Effector CD4-positive, alpha-beta T cell (primary cell): ENCODE results near the gene DMD. TPM values are rescaled to one million over a fixed set of nuclear protein-coding genes. Genes with fewer than 3 reads are reported as not detected.
"Not testable (repeated sequence)": the region's sequence is repeated elsewhere in the genome, so short reads cannot be mapped to it uniquely, and the experiment has no call there.

Experiments used
- DNase-seq: peaks from one replicate; pipeline ENCODE4 v3.0.0-alpha.2; 2020
- total RNA-seq: gene quantifications from one replicate; lab custom pipeline; 2026; lab: John Stamatoyannopoulos, UW

DMD gene
- not detected for total RNA-seq

DNA sequence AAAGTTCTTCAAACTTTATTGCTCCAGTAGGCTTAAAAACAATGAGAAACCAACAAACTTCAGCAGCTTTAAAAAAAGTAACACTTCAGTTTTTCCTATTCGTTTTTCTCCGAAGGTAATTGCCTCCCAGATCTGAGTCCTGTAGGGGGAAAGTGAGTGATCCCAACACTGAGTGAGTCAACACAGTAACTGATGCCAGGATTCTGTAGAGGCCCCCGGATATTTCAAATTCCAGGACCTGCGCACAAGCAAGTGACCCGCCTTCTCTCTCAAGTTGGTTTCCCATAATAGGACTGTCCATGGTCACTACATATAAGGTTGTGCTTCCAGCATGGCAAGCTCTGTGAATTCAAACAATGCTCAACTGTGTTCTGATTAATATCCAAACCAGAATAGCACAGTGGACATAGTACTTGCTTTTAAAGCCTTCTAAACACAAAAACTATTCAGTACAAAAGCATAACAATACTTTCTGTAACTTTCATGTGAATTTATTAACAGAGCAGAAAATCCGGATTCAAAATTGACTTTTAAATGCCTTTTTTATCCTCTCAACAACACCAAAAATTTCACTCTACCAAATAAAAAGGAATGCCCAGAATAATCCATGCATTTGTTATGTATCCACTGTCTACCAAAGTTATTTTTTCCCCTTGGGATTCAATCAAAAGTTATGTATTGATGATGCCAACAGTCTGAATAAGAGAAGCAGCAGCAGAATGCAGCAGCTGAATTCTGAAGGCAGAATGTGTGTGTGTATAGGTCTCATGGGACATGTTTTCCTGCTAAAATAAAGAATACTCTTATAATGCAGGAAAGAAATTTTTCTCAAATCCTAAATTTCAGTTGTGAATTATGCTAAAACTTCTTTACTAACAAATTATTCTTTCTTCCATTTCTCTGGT, at the start of gene DMD:
DMD (minus strand) TSS at position 194 of the 905 bp plus-strand sequence. CDS start 237 bp downstream, outside the sequence.
- DNase-seq, result no peak

- no peak for DNase-seq
These were observed 41.0 kb upstream of the DMD start for GRCh38 chrX:33252306-33252825.

GRCh38 chrX:33218819-33219218, 7.5 kb upstream of the DMD start:
- no peak for DNase-seq

- DNase-seq, result no peak
These were observed 1.2 kb downstream of the DMD start for GRCh38 chrX:33210156-33210555.

GRCh38 chrX:33207056-33207455, 4.3 kb downstream of the DMD start:
- no peak for DNase-seq

DNA sequence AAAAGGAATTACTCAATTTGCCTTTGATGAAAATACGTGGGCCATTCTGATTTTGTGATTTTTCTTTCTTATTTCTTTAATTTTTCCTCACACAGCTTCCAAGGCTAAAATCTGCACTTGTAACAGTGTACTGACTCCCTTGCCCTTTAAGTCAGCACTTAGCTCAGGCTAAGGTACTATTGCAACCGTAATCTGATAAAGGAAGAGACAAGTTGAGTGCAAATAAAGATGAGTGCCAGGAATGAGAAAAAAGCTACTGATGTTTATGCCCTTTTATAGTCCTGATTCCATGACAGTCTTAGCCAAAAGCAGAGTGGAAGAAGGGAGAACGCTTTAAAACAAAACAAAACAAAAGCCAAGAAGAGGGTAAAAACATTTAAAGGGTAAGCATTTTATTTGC, 6.0 kb downstream of the DMD start:
- DNase-seq, result no peak

GRCh38 chrX:33204889-33205288, 6.5 kb downstream of the DMD start:
- DNase-seq, result no peak

DNA sequence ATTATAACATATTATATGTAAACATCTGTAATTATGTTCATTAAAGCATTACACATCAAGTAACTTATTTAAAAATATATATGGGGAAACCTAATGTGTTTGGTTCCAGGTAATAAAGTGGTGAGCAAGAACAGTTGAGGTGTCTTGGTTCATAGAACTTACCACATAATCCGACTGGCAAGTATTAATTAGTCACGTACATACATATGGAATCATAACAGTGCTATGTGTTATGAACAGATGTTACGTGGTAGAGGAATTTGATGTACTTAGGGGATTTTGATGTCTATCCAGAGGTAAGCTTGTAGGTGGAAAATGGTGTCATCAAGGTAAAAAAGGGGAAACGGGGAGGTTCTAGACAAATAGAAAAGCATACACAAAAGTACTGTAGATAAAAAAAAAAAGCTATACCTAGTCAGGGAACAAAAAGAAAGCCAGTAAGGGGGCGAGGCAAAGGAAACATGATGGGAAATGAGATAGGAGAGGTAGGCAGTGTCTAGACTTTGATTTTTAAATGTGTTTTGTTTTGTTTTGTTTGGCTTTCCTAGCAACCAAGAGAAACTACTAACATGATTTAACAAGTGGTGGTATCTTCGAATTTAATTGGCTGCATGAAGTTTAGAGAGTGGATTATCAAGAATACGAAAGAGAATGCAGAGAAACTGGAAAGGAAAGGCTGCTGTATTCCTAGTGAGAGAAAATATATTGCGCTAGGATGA, 12.6 kb downstream of the DMD start:
- no peak for DNase-seq

DNA sequence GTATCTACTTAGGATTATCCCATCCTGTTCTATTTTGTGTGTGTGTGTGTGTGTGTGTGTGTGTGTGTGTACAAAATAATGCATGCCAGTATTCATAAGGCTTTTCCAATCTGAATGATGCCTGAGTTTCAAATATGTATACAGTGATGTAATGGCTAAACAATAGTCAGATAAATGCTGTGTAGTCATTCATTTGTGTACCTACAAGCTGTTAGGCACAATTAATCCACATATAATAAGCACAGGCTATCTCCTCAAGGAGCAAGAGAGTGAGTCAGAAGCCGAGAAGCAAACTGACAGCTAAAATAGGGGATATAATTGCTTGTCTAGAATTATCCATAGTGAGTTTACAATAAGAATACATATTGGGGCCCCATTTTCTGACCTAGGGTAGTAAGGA, 15.7 kb downstream of the DMD start:
- no peak for DNase-seq

- no peak for DNase-seq
These were observed 16.4 kb downstream of the DMD start for GRCh38 chrX:33194876-33195433.

- no peak for DNase-seq
These were observed 17.1 kb downstream of the DMD start for GRCh38 chrX:33194289-33194688.

DNA sequence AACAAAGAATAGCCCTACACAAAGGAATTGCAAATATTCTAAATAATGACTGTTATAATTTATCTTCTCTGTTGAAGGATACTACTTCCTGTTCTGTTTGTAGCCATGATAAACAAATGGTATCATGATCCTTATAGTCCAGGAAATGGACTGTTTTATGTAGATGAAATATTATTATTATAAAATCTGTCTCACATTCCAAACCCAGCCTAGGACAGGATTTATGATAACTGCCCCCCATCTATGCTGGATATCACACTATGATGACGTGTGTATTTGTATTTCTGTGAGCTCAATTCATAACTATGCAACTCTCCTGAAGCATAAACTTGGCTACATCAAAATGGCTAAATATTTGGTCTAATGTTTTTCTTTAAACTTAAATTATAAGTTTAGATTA, 21.3 kb downstream of the DMD start:
- DNase-seq, result no peak

DNA sequence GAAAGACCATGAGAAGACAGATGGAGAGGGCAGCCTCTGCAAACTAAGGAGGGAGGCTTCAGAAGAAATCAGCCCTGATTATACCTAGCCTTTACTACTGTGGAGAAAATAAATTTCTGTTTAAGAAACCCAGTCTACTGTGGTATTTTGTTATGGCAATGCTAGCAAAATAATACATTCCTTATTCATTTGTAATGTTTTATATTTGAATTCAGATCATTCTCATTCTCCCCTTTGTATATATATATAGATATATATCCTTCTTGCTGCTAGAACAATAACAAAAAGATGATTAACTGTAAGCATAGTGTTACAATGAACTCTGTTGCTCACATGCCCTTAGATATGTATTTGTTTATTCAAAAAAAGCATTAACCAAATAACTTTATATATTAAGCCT, 22.5 kb downstream of the DMD start:
- DNase-seq, result no peak

GRCh38 chrX:33188286-33188685, 23.1 kb downstream of the DMD start:
- no peak for DNase-seq

- DNase-seq, result not testable (repeated sequence)
These were observed 26.5 kb downstream of the DMD start for GRCh38 chrX:33184803-33185202.

DNA sequence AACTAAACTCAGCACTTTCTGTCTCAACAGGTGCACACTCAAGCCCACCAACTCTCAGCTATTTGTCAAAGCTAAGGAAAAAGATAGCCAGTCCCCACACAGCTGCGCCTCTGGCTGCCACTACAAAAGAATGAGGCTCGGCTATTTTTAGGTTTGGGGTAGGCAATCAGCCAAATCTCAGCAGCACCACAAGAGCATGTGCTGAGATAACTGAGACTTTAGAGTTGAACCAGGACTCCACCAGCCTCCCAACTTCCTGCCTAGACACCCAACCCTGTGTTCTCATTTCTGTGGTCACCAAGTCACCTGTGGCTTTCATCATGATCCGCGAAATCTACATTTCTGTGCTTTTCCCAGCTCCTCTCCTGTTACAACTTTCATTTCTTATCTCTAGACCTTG, 28.0 kb downstream of the DMD start:
- no peak for DNase-seq

DNA sequence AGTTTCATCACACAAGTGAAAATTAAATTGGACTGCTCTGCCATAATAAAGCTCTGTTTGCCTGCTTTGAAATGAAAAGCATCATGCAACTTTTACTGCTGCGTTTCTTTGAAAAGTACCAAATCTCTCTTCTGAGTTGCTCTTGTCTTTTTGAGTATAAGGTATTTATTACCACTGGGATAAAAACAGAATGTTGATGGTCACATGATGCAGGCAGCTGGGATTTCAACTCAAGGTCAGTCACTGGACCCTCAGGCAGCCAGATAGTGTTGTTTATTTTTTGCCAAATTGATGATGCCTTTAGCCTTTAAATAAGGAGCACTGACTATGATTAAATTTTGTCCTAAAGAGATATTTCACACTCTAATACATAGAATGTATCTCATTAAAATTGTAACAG, 32.7 kb downstream of the DMD start:
- no peak for DNase-seq

DNA sequence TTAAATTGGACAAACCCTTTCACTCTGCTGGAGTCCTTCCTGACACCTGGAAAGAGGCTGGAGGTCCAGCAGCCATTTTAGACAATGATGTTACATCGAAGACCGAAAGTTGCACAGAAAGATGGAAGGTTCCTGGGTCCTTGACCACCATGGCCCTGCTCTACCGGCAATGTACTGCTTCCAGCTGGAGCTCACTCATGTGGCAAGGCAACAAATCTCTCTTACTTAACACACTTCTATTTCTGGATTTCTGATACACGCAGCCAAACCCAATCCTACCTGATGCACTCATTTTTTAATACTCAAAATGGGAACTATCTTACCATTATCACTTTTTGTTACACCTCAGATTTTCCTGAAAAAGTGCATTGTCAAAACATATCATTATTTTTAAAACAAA, 33.1 kb downstream of the DMD start:
- no peak for DNase-seq

GRCh38 chrX:33175201-33175600, 36.1 kb downstream of the DMD start:
- DNase-seq, result no peak

- DNase-seq, result no peak
These were observed 40.3 kb downstream of the DMD start for GRCh38 chrX:33171041-33171440.

- DNase-seq, result no peak
These were observed 49.5 kb downstream of the DMD start for GRCh38 chrX:33161829-33162228.

GRCh38 chrX:33160273-33160672, 51.1 kb downstream of the DMD start:
- DNase-seq, result no peak

DNA sequence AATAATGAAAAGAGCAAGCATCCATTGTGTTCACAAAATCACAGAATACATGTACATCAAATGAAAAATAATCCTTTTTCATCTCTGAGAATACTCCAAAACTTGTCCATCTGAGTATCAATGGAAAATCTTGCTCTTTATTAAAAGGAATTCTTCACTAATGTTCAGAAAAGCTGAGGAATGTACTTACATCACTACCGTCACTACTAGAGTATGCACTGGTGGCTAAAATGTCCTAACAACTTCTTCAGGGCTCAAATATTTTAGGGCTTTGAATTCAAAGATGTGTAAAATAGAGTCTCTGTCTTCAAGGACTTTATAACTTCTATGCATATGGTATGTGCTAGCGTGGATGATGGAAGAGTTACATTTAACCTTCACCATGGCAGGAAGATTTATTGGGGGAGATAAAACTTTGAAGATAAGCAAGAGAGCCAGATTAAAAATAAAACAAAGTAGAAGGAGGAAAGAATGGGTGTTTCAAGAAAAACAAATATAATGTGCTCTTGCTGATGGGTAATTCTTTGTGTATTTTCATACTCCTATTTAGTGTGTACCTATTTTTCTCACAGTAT, 55.1 kb downstream of the DMD start:
- no peak for DNase-seq
